ENCODE measurements around the gene SMARCAD1. TPM values are rescaled to one million over a fixed set of nuclear protein-coding genes. Genes with fewer than 3 reads are reported as not detected.
"Not testable (repeated sequence)": the region's sequence is repeated elsewhere in the genome, so short reads cannot be mapped to it uniquely, and the experiment has no call there.

Gene SMARCAD1
- total and polyA plus RNA-seq, 2 of the 8 experiments (the other 6 are each of a cell fraction or from before 2014, with no cell fraction given), result 24.1 to 59.4 TPM

- H4K5ac ChIP-seq (ENCODE audit: insufficient read length, low read depth, low read length); H3K56ac ChIP-seq (replicated peaks; ENCODE audit: insufficient read length, low read depth, low read length); H2BK12ac ChIP-seq (ENCODE audit: low read depth, low read length); H3K4me2 ChIP-seq (ENCODE audit: insufficient read depth in 1 of 2, low read depth in 2 of 2, low read length in 2 of 2); H3K9ac ChIP-seq (replicated peaks in 1 of 4; ENCODE audit: extremely low read depth in 1 of 4, low read depth in 3 of 4, low read length in 3 of 4); H3K18ac ChIP-seq (ENCODE audit: extremely low read depth, low read length); H4K20me1 ChIP-seq (replicated peaks in 1 of 2; ENCODE audit: control insufficient read depth in 1 of 2, insufficient read depth in 2 of 2, low read length in 2 of 2); DNase-seq (ENCODE audit: low read depth in 1 of 2, low spot score in 2 of 2); H3K27me3 ChIP-seq (replicated peaks in 1 of 4; ENCODE audit: control insufficient read depth in 3 of 4, extremely low read depth in 1 of 4, insufficient read depth in 3 of 4, low read length in 3 of 4); H3K79me1 ChIP-seq (ENCODE audit: low read depth, low read length); CTCF ChIA-PET (ENCODE audit: partially characterized antibody); H3K36me3 ChIP-seq (ENCODE audit: control insufficient read depth in 2 of 4, insufficient read depth in 4 of 4, low read length in 3 of 4); H3K23me2 ChIP-seq (ENCODE audit: low read depth, low read length); H2AK5ac ChIP-seq (ENCODE audit: low read depth, low read length); H2AFZ ChIP-seq (ENCODE audit: low read length); H3K9me3 ChIP-seq (ENCODE audit: insufficient read depth in 2 of 2, low read depth in 1 of 2, low read length in 1 of 2); FAIRE-seq; H3K4me1 ChIP-seq (replicated peaks in 1 of 4; ENCODE audit: control insufficient read depth in 3 of 4, insufficient read depth in 4 of 4, low read length in 3 of 4); H3K79me2 ChIP-seq (ENCODE audit: control insufficient read depth in 1 of 2, insufficient read depth in 2 of 2, low read length in 2 of 2); H3K27ac ChIP-seq (ENCODE audit: low read depth, low read length); POLR2A ChIA-PET (ENCODE audit: partially characterized antibody); H2BK5ac ChIP-seq (ENCODE audit: low read depth, low read length); H3K4ac ChIP-seq (replicated peaks; ENCODE audit: insufficient read length, low read depth, low read length); H3K14ac ChIP-seq (ENCODE audit: insufficient read length); H2BK120ac ChIP-seq (replicated peaks; ENCODE audit: low read depth, low read length); H2BK15ac ChIP-seq (ENCODE audit: low read length); H2BK20ac ChIP-seq (ENCODE audit: low read length); H4K8ac ChIP-seq (ENCODE audit: extremely low read depth, insufficient read depth, low read length); H4K91ac ChIP-seq (replicated peaks; ENCODE audit: insufficient read length, low read length); H3K4me3 ChIP-seq (ENCODE audit: extremely low read depth in 1 of 4, insufficient read depth in 2 of 4, low read depth in 3 of 4, low read length in 4 of 4); H3K23ac ChIP-seq (ENCODE audit: insufficient read length): not testable (repeated sequence)
- 88% methylated on average over 6 of the region's 6 CpGs; no CpG with 5 or more reads in 1 of the 2 experiments for WGBS, 2 experiments (ENCODE audit: extremely low coverage in 1 of 2, insufficient coverage in 1 of 2, insufficient read length in 1 of 2, insufficient replicate concordance in 2 of 2, low coverage in 1 of 2, low lambda C conversion rate in 2 of 2, missing lambda C conversion rate in 1 of 2)
Observed at GRCh38 chr4:94295473-94295872, 87.8 kb downstream of the SMARCAD1 start.

Data from H1 (cell line).